Heart left ventricle (tissue), 16 donors: ENCODE results near the gene CENPM. TPM values are rescaled to one million over a fixed set of nuclear protein-coding genes. Genes with fewer than 3 reads are reported as not detected.

Source experiments
- ATAC-seq, 4 donors: fragments of 200-7000 bp; cut with Tn5 transposase; one replicate each; pipeline ENCODE4 v1.9.1; 2020 to 2022; ENCODE audit warnings: moderate library complexity in 4 of 4, mild to moderate bottlenecking in 3 of 4, moderate number of reproducible peaks in 1 of 4
- DNase-seq, 5 donors: peaks; one replicate each; pipeline ENCODE4 v3.0.0-alpha.2; 2020
- H3K27ac ChIP-seq, 12 donors: fragments of 200-600 bp; sonication (generic) in 4 of 12; one replicate each; pipeline versions ENCODE4 v1.5.0 to v1.8.0; 2016 to 2022; ENCODE audit warnings: mild to moderate bottlenecking in 2 of 12
- H3K27me3 ChIP-seq, 9 donors: fragments of 200-600 bp; sonication (generic) in 2 of 9; one replicate each; pipeline versions ENCODE4 v1.5.1 to v1.8.0; 2016 to 2022; ENCODE audit warnings: mild to moderate bottlenecking in 3 of 9
- H3K36me3 ChIP-seq, 9 donors: fragments of 200-600 bp; sonication (generic) in 2 of 9; one replicate each; pipeline versions ENCODE4 v1.5.0 to v1.8.0; 2018 to 2022; ENCODE audit warnings: mild to moderate bottlenecking in 2 of 9
- H3K4me1 ChIP-seq, 12 donors: fragments of 200-600 bp; sonication (generic) in 4 of 12; one replicate each; pipeline versions ENCODE4 v1.5.0 to v1.8.0; 2016 to 2022; ENCODE audit warnings: mild to moderate bottlenecking in 3 of 12
- H3K4me3 ChIP-seq, 12 donors: fragments of 200-600 bp; sonication (generic) in 4 of 12; one replicate each; pipeline versions ENCODE4 v1.5.0 to v1.8.0; 2017 to 2022; ENCODE audit warnings: mild to moderate bottlenecking in 9 of 12, moderate library complexity in 4 of 12
- H3K9me3 ChIP-seq, 12 donors: fragments of 200-600 bp; sonication (generic) in 4 of 12; one replicate each; pipeline versions ENCODE4 v1.5.0 to v1.8.0; 2016 to 2022; ENCODE audit warnings: mild to moderate bottlenecking in 1 of 12
- CTCF ChIP-seq, 12 donors: fragments of 200-600 bp; sonication (generic) in 4 of 12; IDR thresholded peaks; one replicate each; pipeline versions ENCODE4 v1.5.0 to v1.8.0; 2018 to 2022; ENCODE audit warnings: antibody characterized with exemption in 12 of 12, mild to moderate bottlenecking in 5 of 12
- POLR2A ChIP-seq, 2 donors: fragments of 450-650 bp; IDR thresholded peaks; one replicate each; pipeline ENCODE4 v1.6.1; 2017; ENCODE audit warnings: antibody characterized with exemption in 2 of 2, mild to moderate bottlenecking in 2 of 2, moderate library complexity in 2 of 2
- WGBS, 4 donors: extraction: QIAGEN DNeasy Blood & Tissue Kit in 2 of 4; methylation state at CpG; one replicate each; pipeline versions ENCODE4 v1.1.5 to v1.1.7; 2013 to 2018; 5-methylcytosine and 5-hydroxymethylcytosine counted together
- intact Hi-C, 10 donors: fragments of 100-400 bp; cut with DNase I; formaldehyde crosslinking; loops; one replicate each; pipeline versions ENCODE4 v1.11.1 to v1.14.2; 2022
- polyA plus RNA-seq, 2 donors: library from polyadenylated mRNA; stranded (reverse); fragments of 200-250 nt; gene quantifications; one replicate each; pipeline ENCODE4 v1.2.3, GENCODE V29; 2013
- total RNA-seq, 9 donors: library from RNA; depleted of rRNA in 2 of 9; stranded (reverse); fragments of >200 nt in 2 of 9; fragmentation: NEBNext Ultra II Directional in 3 of 9; extraction: Animal tissue kit (Norgen Biotek cat#: 25700) in 3 of 9; gene quantifications; one replicate each; pipeline versions ENCODE4 v1.1.0 to v1.2.4, GENCODE V29; 2016 to 2023
- donor health status: ischemic (EF 13 %, LVEDD 7.1; RV severe dilation, severe dysfunction).
- donor health status: healthy with polysubstance abuse.
- donor health status: DM: no; HTN: yes; CAD: no.
- donor health status: DM: no; HTN: no; CAD: no.
- donor health status: ischemic (EF 25% LVEDD 6.9; RV normal size, moderate dysfunction).
- donor health status: ischemic (EF 25% LVEDD 5.7; RV mildly dilated, moderate dysfunction).
- donor health status: healthy.
- donor health status: DM: yes; HTN: yes; CAD: no.
- donor health status: ischemic (EF 35%, LVEDD 5.7; RV mildly dilated, moderate dysfunction).
- donor health status: nonischemic (EF 11% LVEDD 7.7; RV severe dilation, severe dysfunction).
- donor health status: DM: yes; HTN: yes; CAD: no.
- donor health status: PGD.
- donor health status: ischemic (EF 29% LVEDD 5.4; RV normal size, mild dysfunction).
- donor health status: nonischemic (EF 23%, LVEDD 6.1; RV moderate dilation, normal function).

CENPM gene
- total and polyA plus RNA-seq, 11 donors, result 0.21 to 6.9 (median 0.52) TPM; not detected in 4

- intact Hi-C loops, result loop anchor here (1.0 to 5.0 kb wide), 12 partner anchors 116 to 245 kb away; no protein-coding TSS in a partner anchor
- TF ChIP-seq POLR2A (IDR thresholded peaks at IDR 0.05) (no peak), CTCF (IDR thresholded peaks at IDR 0.05) (peak; percentile 85 to 97 (median 93))
- H3K36me3 ChIP-seq, result no peaks in the 10 kb centered on the region
- no peak overlapping the region for H3K4me3 ChIP-seq
- peak overlapping the region in 5 of 12 donors; percentile 13 to 84 (median 23) for H3K27ac ChIP-seq
- peak; percentile 78 to 88 (median 87) for ATAC-seq
- peak; percentile 80 to 91 (median 84) for DNase-seq
- no peaks in the 10 kb centered on the region for H3K9me3 ChIP-seq
- no peaks in the 10 kb centered on the region for H3K27me3 ChIP-seq
- peaks cover 0 to 43% (median 14%) of the 10 kb centered on the region in 12 donors for H3K4me1 ChIP-seq
- WGBS, 4 donors, result 48 to 60% (median 54%) methylated on average over 12 to 13 of the region's 13 CpGs
These were observed 5.9 kb downstream of the CENPM start for GRCh38 chr22:41940832-41941765.

- Histone ChIP-seq H3K27ac (peak overlapping the region in 5 of 12 donors; percentile 2 to 84 (median 23)), H3K4me3 (no peak overlapping the region), H3K4me1 (peaks cover 0 to 34% (median 11%) of the 10 kb centered on the region in 12 donors), H3K27me3 (no peaks in the 10 kb centered on the region), H3K36me3 (no peaks in the 10 kb centered on the region), H3K9me3 (no peaks in the 10 kb centered on the region)
- no peak for TF ChIP-seq POLR2A (IDR thresholded peaks at IDR 0.05)
- TF ChIP-seq CTCF (IDR thresholded peaks at IDR 0.05), result no peak
- ATAC-seq (no peak), DNase-seq (no peak)
- 83 to 90% (median 87%) methylated on average over 13 of the region's 13 CpGs for WGBS, 4 donors
- intact Hi-C loops, result loop anchor here (2.0 to 5.0 kb wide), 8 partner anchors 48 to 243 kb away; no protein-coding TSS in a partner anchor
These were observed 6.7 kb downstream of the CENPM start for GRCh38 chr22:41939981-41940831.

GRCh38 chr22:41936894-41937169, 10.1 kb downstream of the CENPM start:
- Histone ChIP-seq H3K27me3 (no peaks in the 10 kb centered on the region), H3K4me1 (peaks cover 0 to 35% (median 11%) of the 10 kb centered on the region in 12 donors), H3K27ac (no peak overlapping the region), H3K4me3 (no peak overlapping the region), H3K36me3 (no peaks in the 10 kb centered on the region), H3K9me3 (no peaks in the 10 kb centered on the region)
- TF ChIP-seq POLR2A (IDR thresholded peaks at IDR 0.05), result no peak
- 83 to 98% (median 94%) methylated on average over 2 of the region's 2 CpGs for WGBS, 4 donors
- no peak for ATAC-seq
- intact Hi-C loops, result loop anchor here in 1 of 10 donors (5.0 kb wide), 1 partner anchor 45 kb away; no protein-coding TSS in a partner anchor
- no peak for DNase-seq

- Histone ChIP-seq H3K9me3 (no peaks in the 10 kb centered on the region), H3K4me3 (no peak overlapping the region), H3K36me3 (no peaks in the 10 kb centered on the region), H3K4me1 (peaks cover 0 to 28% (median 8%) of the 10 kb centered on the region in 12 donors), H3K27ac (peak overlapping the region in 8 of 12 donors; percentile 51 to 84 (median 61)), H3K27me3 (no peaks in the 10 kb centered on the region)
- ATAC-seq, result no peak
- TF ChIP-seq POLR2A (IDR thresholded peaks at IDR 0.05), result no peak
- no peak for TF ChIP-seq CTCF (IDR thresholded peaks at IDR 0.05)
- DNase-seq, result no peak
- WGBS, 4 donors, result 88 to 93% (median 90%) methylated on average over 9 of the region's 9 CpGs
- intact Hi-C loops, result loop anchor here in 1 of 10 donors (5.0 kb wide), 1 partner anchor 43 kb away; no protein-coding TSS in a partner anchor
These were observed 11.4 kb downstream of the CENPM start for GRCh38 chr22:41935509-41935908.
